GM12874 (cell line): ENCODE results near the gene MUC4.

Experiments used
- TF ChIP-seq, protein P1 (sequence below): IDR thresholded peaks from 2 replicates; pipeline ENCODE4 v1.5.1; 2011; ENCODE audit warnings: low read depth, mild to moderate bottlenecking, control low read depth, low read length, moderate library complexity; ENCODE audit not compliant: insufficient read depth

MUC4 gene

DNA sequence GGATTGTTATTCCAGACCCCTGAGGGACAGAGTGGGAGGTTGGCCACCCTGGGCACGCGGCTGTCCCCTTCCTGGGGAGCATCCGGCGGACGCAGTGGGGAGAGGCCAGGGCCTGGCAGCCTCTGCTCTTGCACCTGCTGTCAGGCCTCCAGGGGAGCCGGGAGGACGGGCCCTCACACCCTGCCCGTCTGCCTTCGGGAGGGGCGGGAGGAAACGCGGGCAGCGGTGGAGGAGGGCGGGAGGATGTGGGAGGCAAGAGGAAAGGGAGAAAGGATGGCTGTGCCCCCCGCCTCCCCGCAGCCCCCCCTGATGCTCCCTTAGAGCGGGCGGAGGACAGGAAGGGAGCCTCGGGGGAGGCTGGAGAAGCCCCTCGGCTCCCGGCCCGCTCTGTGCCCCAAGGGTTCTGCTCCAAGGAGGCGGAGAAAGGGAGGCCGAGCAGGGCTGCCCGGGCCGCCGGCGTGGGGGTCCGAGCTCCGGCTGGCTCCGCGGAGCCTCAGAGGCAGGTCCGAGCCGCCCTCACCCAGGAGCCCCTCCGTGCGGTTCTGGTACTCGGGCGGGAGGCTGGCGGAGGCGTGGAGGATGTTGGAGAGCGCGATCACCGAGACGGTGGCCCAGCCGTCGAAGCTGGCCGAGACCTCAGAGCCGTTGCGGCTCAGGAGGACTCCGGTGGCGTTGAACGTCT, 50.0 kb downstream of the MUC4 start:
- TF ChIP-seq, protein P1, sequence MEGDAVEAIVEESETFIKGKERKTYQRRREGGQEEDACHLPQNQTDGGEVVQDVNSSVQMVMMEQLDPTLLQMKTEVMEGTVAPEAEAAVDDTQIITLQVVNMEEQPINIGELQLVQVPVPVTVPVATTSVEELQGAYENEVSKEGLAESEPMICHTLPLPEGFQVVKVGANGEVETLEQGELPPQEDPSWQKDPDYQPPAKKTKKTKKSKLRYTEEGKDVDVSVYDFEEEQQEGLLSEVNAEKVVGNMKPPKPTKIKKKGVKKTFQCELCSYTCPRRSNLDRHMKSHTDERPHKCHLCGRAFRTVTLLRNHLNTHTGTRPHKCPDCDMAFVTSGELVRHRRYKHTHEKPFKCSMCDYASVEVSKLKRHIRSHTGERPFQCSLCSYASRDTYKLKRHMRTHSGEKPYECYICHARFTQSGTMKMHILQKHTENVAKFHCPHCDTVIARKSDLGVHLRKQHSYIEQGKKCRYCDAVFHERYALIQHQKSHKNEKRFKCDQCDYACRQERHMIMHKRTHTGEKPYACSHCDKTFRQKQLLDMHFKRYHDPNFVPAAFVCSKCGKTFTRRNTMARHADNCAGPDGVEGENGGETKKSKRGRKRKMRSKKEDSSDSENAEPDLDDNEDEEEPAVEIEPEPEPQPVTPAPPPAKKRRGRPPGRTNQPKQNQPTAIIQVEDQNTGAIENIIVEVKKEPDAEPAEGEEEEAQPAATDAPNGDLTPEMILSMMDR: no peak

DNA sequence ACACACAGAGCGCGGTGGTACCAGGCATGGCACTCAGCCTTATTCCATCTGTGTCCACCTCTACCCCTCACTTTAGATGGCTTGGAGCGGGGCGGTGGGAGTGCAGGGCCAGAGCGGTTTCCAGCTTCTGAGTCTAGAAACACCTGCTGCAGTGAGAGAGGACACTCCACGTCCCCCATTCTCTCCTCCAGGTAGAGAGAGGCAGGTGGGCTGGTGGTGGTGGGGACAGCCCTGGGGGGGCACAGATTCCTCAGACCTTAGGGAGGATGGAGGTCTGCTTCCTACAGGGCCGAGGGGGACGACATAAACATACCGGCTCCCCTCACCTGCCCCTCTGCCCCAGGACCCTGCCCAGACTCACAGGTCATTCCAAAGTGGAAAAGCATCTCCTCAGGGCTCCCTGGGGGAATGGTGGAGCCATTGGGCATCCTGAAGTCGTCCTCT, 50.6 kb downstream of the MUC4 start:
- TF ChIP-seq, protein P1: no peak

DNA sequence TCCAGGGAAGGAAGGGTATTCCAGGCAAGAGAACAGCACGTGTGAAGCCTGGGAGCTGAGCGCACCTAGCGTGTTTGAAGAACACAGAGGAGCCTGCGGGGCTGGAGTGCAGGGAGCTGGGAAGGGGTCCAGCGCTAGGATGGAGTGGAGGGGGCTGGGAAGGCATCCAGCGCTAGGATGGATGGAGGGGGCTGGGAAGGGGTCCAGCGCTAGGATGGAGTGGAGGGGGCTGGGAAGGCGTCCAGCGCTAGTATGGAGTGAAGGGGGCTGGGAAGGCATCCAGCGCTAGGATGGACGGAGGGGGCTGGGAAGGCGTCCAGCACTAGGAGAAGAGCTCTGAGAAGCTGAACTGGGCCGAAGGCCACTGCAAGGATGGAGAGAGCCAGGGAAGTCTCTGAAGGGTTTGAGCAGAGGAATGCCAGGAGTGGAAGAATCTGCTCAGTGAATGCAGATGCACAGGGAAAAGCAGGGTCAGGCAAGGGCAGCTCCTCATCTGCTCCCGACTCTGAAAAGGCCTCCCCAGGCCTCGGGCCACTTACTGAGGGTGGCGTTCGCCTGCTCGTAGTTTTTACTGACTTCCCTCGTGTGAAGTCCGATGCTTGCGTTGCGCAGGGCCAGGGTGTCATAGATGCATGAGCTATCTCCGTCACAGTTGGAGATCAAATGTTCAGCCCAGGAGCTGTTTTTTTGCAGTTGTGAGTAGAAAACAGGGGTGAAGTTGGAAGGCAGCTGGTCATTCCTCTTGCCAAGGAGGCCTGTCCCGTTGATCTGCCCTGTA, 51.2 kb downstream of the MUC4 start:
- TF ChIP-seq, protein P1: no peak

DNA sequence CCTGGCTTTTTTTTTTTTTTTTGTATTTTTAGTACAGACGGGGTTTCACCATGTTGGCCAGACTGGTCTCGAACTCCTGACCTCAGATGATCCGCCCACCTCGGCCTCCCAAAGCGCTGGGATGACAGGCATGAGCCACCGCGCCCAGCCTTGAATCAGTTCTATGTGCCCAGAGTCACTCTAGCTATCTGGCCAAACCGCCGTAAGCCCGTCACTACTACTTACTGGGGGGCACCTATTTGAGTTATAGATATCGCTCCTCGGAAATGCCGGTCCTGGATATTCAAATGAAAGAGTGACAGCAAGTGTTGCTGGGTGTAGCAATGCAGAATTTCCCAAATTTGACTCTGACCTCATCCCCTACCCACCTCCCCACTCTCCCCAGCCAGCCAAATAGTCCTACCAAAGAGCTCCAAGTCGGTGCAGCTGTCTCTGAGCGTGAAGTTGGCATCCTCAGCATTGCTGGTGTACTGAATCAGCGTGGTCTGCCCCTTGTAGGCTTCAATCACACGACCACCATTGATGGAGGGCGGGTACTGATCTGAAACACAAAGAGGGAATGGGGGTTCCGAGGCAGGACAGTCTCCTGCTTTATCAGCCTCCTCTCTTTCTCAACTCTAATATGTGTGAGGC, 52.9 kb downstream of the MUC4 start:
- TF ChIP-seq, protein P1: no peak

DNA sequence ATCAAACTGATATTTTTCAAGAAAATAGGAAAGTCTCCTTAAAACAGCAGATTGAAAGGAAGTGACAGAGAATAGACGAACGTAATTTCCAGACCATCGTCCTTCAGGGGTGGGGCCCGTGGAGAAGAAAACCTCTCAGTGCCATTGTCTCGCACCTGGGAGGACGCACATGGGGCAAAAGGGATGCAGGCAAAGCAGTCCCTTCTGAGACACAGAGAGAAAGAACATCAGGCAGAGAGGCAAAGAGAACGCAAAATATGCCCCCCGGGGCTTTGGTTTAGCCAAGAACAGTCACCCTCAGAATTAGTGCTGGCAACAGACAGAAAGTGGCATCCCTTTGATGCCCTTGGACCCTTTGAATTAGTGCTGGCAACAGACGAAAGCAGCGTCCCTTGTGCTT, 53.9 kb downstream of the MUC4 start:
- TF ChIP-seq, protein P1: no peak

DNA sequence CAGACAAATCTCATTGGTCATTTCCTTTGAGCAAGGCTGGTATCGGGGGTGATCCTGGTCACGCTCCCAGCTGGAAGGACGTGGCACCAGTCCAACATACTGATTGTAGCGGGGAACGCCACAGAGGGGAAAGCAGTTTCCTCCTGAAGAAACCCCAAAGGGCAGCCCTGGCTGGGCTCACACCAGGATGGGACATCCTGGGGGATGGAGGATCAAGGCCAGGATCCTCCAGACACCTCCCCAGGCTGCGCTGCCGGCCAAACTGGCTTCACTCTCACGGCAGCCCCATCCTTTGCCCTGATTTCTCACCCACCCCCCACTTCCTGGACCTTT, 54.3 kb downstream of the MUC4 start:
- TF ChIP-seq, protein P1: no peak

DNA sequence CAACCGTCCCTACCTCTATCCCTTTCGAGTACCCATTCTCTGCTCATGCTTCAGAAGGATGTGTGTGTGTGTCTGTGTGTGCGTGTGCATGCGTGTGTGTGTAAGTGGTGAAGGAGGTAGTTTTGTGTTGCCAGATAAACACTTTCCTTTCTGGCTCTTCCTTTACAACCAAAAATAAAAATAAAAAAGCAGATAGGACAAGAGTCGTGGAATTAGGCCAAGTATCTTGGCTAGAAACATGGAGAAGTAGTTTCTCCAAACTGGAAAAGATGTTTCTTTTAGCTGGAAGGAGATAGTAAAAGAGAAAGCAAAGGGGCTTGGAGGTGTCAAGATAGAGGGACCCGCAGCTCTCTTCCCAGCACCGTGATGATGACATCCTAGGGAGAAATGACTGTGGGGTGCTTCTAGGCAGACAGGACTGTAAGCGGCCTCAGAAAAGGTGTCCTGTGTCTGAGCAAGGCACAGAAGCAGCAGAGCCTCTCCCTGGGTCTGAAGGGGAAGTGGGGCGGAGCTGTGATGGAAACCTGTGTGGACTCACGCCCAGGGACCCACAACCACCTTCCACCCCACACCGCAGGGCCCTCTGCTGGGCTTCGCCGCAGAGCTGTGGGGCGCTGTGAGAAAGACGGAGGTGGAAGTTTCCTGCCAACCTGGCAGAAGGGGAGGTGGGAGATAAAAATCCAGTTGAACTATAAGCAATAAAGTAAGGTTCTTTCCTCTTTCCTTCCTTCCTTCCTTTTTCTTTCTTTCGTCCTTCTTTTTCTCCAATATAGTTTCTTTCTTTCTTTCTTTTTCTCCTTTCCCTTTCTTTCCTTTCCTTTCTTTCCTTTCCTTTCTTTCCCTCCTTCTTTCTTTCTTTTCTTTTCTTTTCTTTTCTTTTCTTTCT, 55.7 kb downstream of the MUC4 start:
- TF ChIP-seq, protein P1: no peak
